Smooth muscle cell (in vitro differentiated cells): ENCODE data around the gene EPS8L3. TPM values are rescaled to one million over a fixed set of nuclear protein-coding genes. Genes with fewer than 3 reads are reported as not detected.

ENCODE experiments used
- DNase-seq: peaks from one replicate; lab custom pipeline; 2025; ENCODE audit not compliant: unreplicated experiment; lab: John Stamatoyannopoulos, UW
- H2AFZ ChIP-seq: fragments of 200-600 bp; sonication (generic); 2 replicates; pipeline ENCODE4 v1.6.0; 2016; ENCODE audit warnings: antibody characterized with exemption, low read depth, mild to moderate bottlenecking
- H3F3A ChIP-seq: fragments of 200-600 bp; sonication (generic); 2 replicates; pipeline ENCODE4 v1.6.0; 2017; ENCODE audit warnings: antibody characterized with exemption, low read depth
- H3K27ac ChIP-seq: fragments of 200-600 bp; sonication (generic); 2 replicates; pipeline ENCODE4 v1.5.1; 2016; ENCODE audit warnings: low read depth, mild to moderate bottlenecking
- H3K27me3 ChIP-seq: fragments of 200-600 bp; sonication (generic); 2 replicates; pipeline ENCODE4 v1.6.1; 2016; ENCODE audit warnings: low read depth, mild to moderate bottlenecking
- H3K36me3 ChIP-seq: fragments of 200-600 bp; sonication (generic); 2 replicates; pipeline ENCODE4 v1.5.1; 2016; ENCODE audit warnings: low read depth
- H3K4me1 ChIP-seq: fragments of 200-600 bp; sonication (generic); 2 replicates; pipeline ENCODE4 v1.5.1; 2016; ENCODE audit warnings: low read depth
- H3K4me2 ChIP-seq: fragments of 200-600 bp; sonication (generic); 2 replicates; pipeline ENCODE4 v1.6.0; 2016; ENCODE audit warnings: mild to moderate bottlenecking
- H3K4me3 ChIP-seq: fragments of 200-600 bp; sonication (generic); 2 replicates; pipeline ENCODE4 v1.5.1; 2016; ENCODE audit warnings: mild to moderate bottlenecking
- H3K79me2 ChIP-seq: fragments of 200-600 bp; sonication (generic); 2 replicates; pipeline ENCODE4 v1.6.0; 2016; ENCODE audit warnings: low read depth, mild to moderate bottlenecking
- H3K9ac ChIP-seq: fragments of 200-600 bp; sonication (generic); 2 replicates; pipeline ENCODE4 v1.6.0; 2016; ENCODE audit warnings: low read depth
- H3K9me3 ChIP-seq: fragments of 200-600 bp; sonication (generic); replicated peaks from 2 replicates; pipeline ENCODE4 v1.5.1; 2016; ENCODE audit warnings: low read depth
- H4K20me1 ChIP-seq: fragments of 200-600 bp; sonication (generic); 2 replicates; pipeline ENCODE4 v1.6.0; 2016; ENCODE audit warnings: low read depth
- WGBS: methylation state at CpG from one replicate; pipeline ENCODE4 v1.1.7; 2016; ENCODE audit warnings: low lambda C conversion rate; 5-methylcytosine and 5-hydroxymethylcytosine counted together
- polyA plus RNA-seq: library from polyadenylated mRNA; unstranded; fragments of >200 nt; fragmentation: Nextera tagmentation; extraction: Ambion mirVana; gene quantifications from 2 replicates; pipeline ENCODE4 v1.2.1, GENCODE V29; 2016
- total RNA-seq: library from RNA; depleted of rRNA; stranded (reverse); fragments of >200 nt; gene quantifications from 2 replicates; pipeline ENCODE4 v1.2.3, GENCODE V29; 2014
- TF ChIP-seq, protein P1 (sequence below): fragments of 200-600 bp; sonication (generic); IDR thresholded peaks from 2 replicates; pipeline ENCODE4 v1.5.1; 2017; ENCODE audit warnings: borderline replicate concordance, mild to moderate bottlenecking, antibody characterized with exemption; ENCODE audit not compliant: insufficient read depth, poor library complexity, severe bottlenecking

The EPS8L3 gene
- total and polyA plus RNA-seq, 2 experiments from 2014 or later, result not detected

DNA sequence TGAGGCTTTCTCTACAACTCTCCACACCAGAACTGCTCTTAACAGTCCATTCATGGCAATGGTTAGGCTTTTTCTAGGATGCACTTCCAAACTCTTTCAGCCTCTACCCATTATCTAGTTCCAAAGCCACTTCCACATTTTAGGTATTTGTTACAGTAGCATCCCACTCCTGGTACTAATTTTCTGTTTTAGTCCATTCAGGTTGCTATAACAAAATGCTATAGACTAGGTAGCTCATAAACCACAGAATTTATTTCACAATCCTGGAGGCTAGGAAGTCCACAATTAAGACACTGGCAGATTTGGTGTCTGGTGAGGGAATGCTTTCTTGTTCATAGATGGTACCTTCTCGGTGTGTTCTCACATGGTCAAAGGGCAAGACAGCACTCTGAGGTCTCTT, 17.3 kb upstream of the EPS8L3 start:
- Histone ChIP-seq H3K9ac (no peak overlapping the region), H3K79me2 (no peaks in the 10 kb centered on the region), H3K4me2 (no peak overlapping the region), H3K36me3 (no peaks in the 10 kb centered on the region), H3F3A (peaks cover 7% of the 10 kb centered on the region), H3K4me3 (no peak overlapping the region), H2AFZ (no peak overlapping the region), H3K27ac (no peak overlapping the region), H3K27me3 (no peaks in the 10 kb centered on the region), H3K9me3 (peaks cover 2% of the 10 kb centered on the region), H4K20me1 (no peaks in the 10 kb centered on the region), H3K4me1 (peaks cover 24% of the 10 kb centered on the region)
- TF ChIP-seq, protein P1, sequence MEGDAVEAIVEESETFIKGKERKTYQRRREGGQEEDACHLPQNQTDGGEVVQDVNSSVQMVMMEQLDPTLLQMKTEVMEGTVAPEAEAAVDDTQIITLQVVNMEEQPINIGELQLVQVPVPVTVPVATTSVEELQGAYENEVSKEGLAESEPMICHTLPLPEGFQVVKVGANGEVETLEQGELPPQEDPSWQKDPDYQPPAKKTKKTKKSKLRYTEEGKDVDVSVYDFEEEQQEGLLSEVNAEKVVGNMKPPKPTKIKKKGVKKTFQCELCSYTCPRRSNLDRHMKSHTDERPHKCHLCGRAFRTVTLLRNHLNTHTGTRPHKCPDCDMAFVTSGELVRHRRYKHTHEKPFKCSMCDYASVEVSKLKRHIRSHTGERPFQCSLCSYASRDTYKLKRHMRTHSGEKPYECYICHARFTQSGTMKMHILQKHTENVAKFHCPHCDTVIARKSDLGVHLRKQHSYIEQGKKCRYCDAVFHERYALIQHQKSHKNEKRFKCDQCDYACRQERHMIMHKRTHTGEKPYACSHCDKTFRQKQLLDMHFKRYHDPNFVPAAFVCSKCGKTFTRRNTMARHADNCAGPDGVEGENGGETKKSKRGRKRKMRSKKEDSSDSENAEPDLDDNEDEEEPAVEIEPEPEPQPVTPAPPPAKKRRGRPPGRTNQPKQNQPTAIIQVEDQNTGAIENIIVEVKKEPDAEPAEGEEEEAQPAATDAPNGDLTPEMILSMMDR, result no peak
- DNase-seq, result no peak
- 96% methylated on average over 1 of the region's 1 CpG for WGBS

DNA sequence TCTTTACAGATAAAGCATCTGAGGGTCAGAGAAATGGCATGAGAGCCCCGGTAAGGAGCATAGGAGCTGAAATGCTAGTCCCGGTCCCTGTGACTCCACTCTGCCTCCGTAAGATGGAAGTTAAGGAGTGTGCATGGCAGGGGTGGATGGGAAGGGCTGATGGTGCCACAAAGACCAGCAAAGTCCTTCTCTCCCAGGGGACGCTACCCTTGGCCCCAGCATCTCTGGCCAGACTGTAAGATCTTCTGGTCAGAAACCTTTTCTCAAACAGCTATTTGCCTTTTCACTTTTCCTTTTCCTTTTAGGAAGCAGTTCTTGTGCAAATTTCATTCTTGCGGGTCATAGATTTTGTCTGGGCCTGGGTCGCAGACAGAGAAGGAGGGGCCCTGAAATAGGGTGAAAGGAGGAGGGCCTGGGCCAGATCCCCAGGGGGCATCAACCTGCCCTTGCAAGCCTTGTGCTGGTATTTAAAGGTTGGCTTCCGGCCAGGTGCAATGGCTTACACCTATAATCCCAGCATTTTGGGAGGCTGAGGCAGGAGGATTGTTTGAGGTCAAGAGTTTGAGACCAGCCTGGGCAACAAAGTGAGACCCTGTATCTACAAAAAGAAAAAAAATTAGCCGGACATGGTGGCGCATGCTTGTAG, 14.4 kb upstream of the EPS8L3 start:
- Histone ChIP-seq H3K36me3 (no peaks in the 10 kb centered on the region), H3K9me3 (peaks cover 2% of the 10 kb centered on the region), H3F3A (peaks cover 7% of the 10 kb centered on the region), H2AFZ (no peak overlapping the region), H4K20me1 (no peaks in the 10 kb centered on the region), H3K79me2 (no peaks in the 10 kb centered on the region), H3K4me1 (peaks cover 15% of the 10 kb centered on the region), H3K27ac (no peak overlapping the region), H3K4me2 (no peak overlapping the region), H3K9ac (no peak overlapping the region), H3K27me3 (no peaks in the 10 kb centered on the region), H3K4me3 (no peak overlapping the region)
- TF ChIP-seq, protein P1, result no peak
- WGBS, result 97% methylated on average over 9 of the region's 9 CpGs
- no peak for DNase-seq

DNA sequence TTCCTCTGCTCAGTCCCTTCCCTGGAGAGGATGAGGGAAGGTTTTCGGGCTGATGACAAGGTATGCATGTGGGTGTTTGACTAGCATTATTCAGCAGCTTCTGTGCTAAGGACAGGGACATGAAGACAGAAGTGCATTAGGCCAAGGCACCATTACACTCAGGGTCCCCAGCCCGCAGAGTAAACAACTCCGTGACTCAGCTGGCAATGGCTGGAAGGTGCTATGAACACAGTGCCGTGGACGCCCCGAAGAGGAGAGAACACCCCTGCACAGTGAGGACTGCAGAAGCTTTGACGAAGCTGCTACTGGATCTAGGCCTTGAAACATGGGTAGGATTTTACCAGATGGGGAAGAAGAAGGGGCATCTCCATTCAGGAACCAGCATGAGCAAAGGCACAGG, 13.7 kb upstream of the EPS8L3 start:
- no peaks in the 10 kb centered on the region for H4K20me1 ChIP-seq
- no peaks in the 10 kb centered on the region for H3K36me3 ChIP-seq
- H2AFZ ChIP-seq, result peak overlapping the region; percentile 26
- H3F3A ChIP-seq, result peaks cover 7% of the 10 kb centered on the region
- peaks cover 9% of the 10 kb centered on the region for H3K4me1 ChIP-seq
- H3K27me3 ChIP-seq, result no peaks in the 10 kb centered on the region
- H3K9me3 ChIP-seq, result peaks cover 2% of the 10 kb centered on the region
- WGBS, result 71% methylated on average over 7 of the region's 7 CpGs
- no peaks in the 10 kb centered on the region for H3K79me2 ChIP-seq
- no peak overlapping the region for H3K9ac ChIP-seq
- TF ChIP-seq, protein P1, result no peak
- H3K27ac ChIP-seq, result peak overlapping the region; percentile 56
- DNase-seq, result no peak
- H3K4me3 ChIP-seq, result no peak overlapping the region
- peak overlapping the region; percentile 44 for H3K4me2 ChIP-seq

DNA sequence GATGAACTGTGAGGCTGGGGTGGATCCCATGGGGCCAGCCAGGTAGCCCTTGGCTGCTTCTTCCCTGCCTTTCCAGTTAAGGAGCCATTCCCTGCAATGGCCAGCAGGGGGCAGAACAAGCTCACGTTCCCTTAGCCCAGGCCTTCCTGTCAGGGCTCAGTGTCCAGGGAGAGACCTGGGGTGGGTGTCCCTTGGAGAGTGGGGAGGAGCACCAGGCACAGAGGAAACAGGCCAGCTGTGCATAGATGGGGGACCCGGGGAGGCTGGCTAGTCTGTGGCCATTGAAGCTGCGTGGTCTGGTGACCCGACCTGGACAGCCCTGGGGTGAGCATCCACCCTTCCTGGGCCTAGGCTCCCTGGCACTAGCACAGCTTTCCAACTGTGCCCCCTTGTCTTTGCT, 13.2 kb upstream of the EPS8L3 start:
- no peaks in the 10 kb centered on the region for H4K20me1 ChIP-seq
- H2AFZ ChIP-seq, result peak overlapping the region; percentile 26
- no peaks in the 10 kb centered on the region for H3K27me3 ChIP-seq
- peaks cover 5% of the 10 kb centered on the region for H3K4me1 ChIP-seq
- no peaks in the 10 kb centered on the region for H3K36me3 ChIP-seq
- no peak overlapping the region for H3K9ac ChIP-seq
- H3K4me3 ChIP-seq, result no peak overlapping the region
- peak; percentile 39 for DNase-seq
- H3K4me2 ChIP-seq, result peak overlapping the region; percentile 44
- TF ChIP-seq, protein P1, result peak; percentile 96
- peaks cover 4% of the 10 kb centered on the region for H3F3A ChIP-seq
- WGBS, result 13% methylated on average over 4 of the region's 4 CpGs
- no peaks in the 10 kb centered on the region for H3K79me2 ChIP-seq
- peak overlapping the region; percentile 56 for H3K27ac ChIP-seq
- H3K9me3 ChIP-seq, result peaks cover 2% of the 10 kb centered on the region
